Activated CD4-positive, alpha-beta T cell treated with anti-CD3 and anti-CD28 coated beads, Interleukin-2, Interleukin-4, amounts not matched to agents 100 ng/mL and 50 ng/mL, durations not matched to agents 16 hours and 8 hours (primary cell): ENCODE data around the gene FAM72C.
"Not testable (repeated sequence)": the region's sequence is repeated elsewhere in the genome, so short reads cannot be mapped to it uniquely, and the experiment has no call there.

ENCODE experiments used
- DNase-seq: peaks from one replicate; pipeline ENCODE4 v3.0.0-alpha.2; 2020; ENCODE audit warnings: low spot score

The FAM72C gene

GRCh38 chr1:143984721-143985473, 13.1 kb upstream of the FAM72C start:
- DNase-seq = not testable (repeated sequence)

- DNase-seq = not testable (repeated sequence)
Measured at GRCh38 chr1:143974416-143974815, 2.6 kb upstream of the FAM72C start.

- DNase-seq = not testable (repeated sequence)
Measured at GRCh38 chr1:143973876-143974414, 2.2 kb upstream of the FAM72C start.

- not testable (repeated sequence) for DNase-seq
Measured at GRCh38 chr1:143972753-143973326, 1.1 kb upstream of the FAM72C start.

- DNase-seq = not testable (repeated sequence)
Measured at GRCh38 chr1:143965860-143966259, 5.9 kb downstream of the FAM72C start.

- not testable (repeated sequence) for DNase-seq
Measured at GRCh38 chr1:143964294-143964693, 7.5 kb downstream of the FAM72C start.

GRCh38 chr1:143955930-143956329, 15.9 kb downstream of the FAM72C start:
- DNase-seq = not testable (repeated sequence)

- DNase-seq = not testable (repeated sequence)
Measured at GRCh38 chr1:143952913-143953312, 18.9 kb downstream of the FAM72C start.

GRCh38 chr1:143951485-143952391, 20.0 kb downstream of the FAM72C start:
- not testable (repeated sequence) for DNase-seq

GRCh38 chr1:143947749-143948148, 24.0 kb downstream of the FAM72C start:
- not testable (repeated sequence) for DNase-seq

GRCh38 chr1:143945253-143945652, 26.5 kb downstream of the FAM72C start:
- DNase-seq = not testable (repeated sequence)

- DNase-seq = not testable (repeated sequence)
Measured at GRCh38 chr1:143944576-143945240, 27.1 kb downstream of the FAM72C start.

GRCh38 chr1:143943319-143943978, 28.3 kb downstream of the FAM72C start:
- DNase-seq = not testable (repeated sequence)

- DNase-seq = not testable (repeated sequence)
Measured at GRCh38 chr1:143942238-143942860, 29.4 kb downstream of the FAM72C start.

- not testable (repeated sequence) for DNase-seq
Measured at GRCh38 chr1:143939666-143940065, 32.1 kb downstream of the FAM72C start.

GRCh38 chr1:143938922-143939321, 32.9 kb downstream of the FAM72C start:
- DNase-seq = not testable (repeated sequence)

GRCh38 chr1:143936457-143937115, 35.2 kb downstream of the FAM72C start:
- DNase-seq = peak; percentile 7

GRCh38 chr1:143919127-143919526, 52.7 kb downstream of the FAM72C start:
- not testable (repeated sequence) for DNase-seq

GRCh38 chr1:143918552-143918951, 53.2 kb downstream of the FAM72C start:
- DNase-seq = not testable (repeated sequence)

GRCh38 chr1:143913705-143914104, 58.1 kb downstream of the FAM72C start:
- not testable (repeated sequence) for DNase-seq
